GM21423 (cell line): ENCODE measurements around the gene MAD1L1.

Experiments
- ATAC-seq: cut with Tn5 transposase; IDR thresholded peaks from one replicate; pipeline ENCODE4 v1.9.1; 2021; ENCODE audit warnings: mild to moderate bottlenecking, moderate library complexity; ENCODE audit not compliant: unreplicated experiment

The MAD1L1 gene

DNA sequence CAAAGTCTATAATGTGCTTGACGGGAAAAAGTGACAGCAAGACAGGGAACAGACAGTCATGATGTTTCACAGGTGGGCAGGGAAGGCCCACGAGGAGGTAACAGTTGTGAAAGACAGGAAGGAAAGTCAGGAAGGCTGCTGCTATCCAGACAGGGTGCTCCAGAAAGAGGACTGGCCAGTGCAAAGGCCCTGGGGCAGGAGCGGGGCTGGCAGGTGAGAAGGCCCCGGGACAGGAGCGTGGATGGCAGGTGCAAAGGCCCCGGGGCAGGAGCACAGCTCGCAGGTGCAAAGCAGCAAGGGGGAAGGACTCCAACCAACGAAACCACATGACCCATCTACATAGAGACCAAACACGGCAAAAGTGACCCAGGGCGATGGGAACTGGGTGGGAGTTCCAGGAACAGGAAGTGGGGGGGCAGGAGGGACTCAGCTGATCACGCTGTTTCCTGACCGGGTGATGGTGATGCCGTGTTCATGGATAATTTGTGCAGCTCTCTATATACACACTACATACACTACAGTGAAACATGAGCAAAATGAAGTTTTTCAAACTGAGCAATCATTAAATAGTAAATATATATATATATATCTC lies 138.2 kb downstream of the MAD1L1 start:
- ATAC-seq, result no peak

- no peak for ATAC-seq
These were observed 138.9 kb downstream of the MAD1L1 start for GRCh38 chr7:2093843-2094220.

DNA sequence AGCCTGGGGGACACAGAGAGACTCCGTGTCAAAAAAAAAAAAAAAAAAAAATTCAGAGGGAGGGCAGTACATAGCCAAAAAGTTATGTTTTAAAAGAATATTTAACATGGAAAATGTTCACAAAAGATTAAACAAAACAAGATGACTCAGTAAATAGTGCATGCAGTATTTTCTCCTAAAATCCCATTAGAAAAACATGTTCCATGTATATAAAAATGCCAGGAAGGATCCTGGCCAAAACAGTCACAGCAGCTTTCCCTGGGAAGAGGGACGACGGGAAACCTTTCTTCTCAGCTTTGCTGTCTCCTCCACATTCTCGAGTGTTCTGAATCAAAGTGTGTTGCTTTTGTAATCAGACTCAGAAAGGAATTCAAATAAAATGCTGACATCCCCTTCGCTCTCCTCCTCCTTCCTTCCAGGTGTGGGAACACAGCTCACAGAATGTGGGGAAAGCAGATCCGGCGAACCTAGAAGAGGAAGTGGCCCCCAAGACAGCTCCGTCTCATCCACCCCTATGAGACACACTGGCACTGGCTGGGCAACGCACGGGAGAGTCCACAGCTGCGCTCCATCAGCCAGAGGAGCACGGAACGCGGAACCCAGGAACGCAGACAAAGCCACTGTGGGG lies 139.4 kb downstream of the MAD1L1 start:
- ATAC-seq, result no peak

- no peak for ATAC-seq
These were observed 140.5 kb downstream of the MAD1L1 start for GRCh38 chr7:2092279-2092678.

DNA sequence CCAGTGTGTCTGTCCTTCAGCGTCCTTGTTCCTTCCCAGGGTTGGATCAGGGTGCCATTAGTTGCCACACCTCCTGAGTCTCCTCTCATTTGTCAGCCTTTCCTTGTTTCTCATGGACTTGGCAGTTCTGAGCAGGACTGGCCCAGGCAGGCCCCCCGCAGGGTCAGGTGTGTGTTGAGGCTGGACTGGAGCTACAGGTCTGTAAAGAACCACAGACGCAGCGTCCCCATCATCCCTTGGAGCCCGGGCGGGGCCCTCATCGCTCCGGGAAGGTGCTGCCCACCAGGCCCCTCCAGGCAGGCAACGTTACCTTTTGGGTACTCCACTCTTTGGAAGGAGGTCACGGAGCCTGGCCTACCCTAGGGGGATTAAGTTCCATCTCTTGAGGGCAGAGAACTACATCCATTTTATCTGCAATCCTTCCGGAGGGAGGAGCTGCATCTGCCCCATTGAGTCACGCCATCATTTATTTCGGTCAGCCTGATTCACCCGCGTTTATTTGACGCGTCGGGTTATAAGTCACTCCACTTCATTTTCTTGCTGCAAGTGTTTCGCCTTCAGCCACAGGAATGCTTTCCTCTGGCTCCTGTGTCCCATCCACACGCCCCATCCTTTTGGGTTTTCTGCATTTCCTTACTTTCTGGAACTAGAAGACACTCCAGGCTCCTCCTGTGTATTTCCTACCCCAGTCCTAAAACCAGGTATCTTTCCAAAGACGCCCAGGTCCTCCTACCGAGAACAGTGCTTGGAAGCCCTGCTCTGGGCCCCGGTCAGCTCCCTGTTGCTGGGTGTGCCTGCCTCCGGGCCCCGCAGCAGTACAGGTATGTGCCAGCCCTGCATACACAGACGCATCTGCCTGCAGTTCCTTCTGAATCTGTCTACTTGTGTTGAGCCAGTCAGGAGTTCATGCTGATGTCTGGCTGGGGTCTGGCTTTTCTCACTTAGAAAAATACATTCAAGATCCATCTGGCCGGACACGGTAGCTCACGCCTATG lies 141.9 kb downstream of the MAD1L1 start:
- no peak for ATAC-seq

GRCh38 chr7:2088801-2089200 lies 143.9 kb downstream of the MAD1L1 start:
- ATAC-seq, result no peak

GRCh38 chr7:2087744-2088143 lies 145.0 kb downstream of the MAD1L1 start:
- no peak for ATAC-seq

DNA sequence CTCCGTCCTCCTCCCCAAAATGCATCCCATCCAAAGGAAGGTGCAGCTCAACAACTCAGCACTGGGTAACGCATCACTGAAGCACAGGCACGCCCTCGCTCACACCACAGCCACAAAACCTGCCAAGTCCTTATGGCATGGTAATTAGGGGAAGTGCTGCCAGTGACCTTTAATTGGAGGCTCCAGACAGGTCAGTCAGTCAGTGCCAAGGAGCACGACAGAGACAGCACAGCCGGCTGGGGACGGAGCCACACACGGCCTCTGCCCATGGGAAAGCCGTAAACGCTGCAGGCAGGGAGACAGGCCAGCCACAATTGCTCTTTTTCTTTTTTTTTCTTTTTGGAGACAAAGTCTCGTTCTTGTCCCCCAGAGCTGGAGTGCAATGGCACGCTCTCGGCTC lies 146.5 kb downstream of the MAD1L1 start:
- no peak for ATAC-seq

GRCh38 chr7:2085804-2086203 lies 146.9 kb downstream of the MAD1L1 start:
- no peak for ATAC-seq

- ATAC-seq, result no peak
These were observed 147.8 kb downstream of the MAD1L1 start for GRCh38 chr7:2084781-2085505.

GRCh38 chr7:2084331-2084730 lies 148.4 kb downstream of the MAD1L1 start:
- ATAC-seq, result no peak

- ATAC-seq, result no peak
These were observed 149.4 kb downstream of the MAD1L1 start for GRCh38 chr7:2083362-2083761.

DNA sequence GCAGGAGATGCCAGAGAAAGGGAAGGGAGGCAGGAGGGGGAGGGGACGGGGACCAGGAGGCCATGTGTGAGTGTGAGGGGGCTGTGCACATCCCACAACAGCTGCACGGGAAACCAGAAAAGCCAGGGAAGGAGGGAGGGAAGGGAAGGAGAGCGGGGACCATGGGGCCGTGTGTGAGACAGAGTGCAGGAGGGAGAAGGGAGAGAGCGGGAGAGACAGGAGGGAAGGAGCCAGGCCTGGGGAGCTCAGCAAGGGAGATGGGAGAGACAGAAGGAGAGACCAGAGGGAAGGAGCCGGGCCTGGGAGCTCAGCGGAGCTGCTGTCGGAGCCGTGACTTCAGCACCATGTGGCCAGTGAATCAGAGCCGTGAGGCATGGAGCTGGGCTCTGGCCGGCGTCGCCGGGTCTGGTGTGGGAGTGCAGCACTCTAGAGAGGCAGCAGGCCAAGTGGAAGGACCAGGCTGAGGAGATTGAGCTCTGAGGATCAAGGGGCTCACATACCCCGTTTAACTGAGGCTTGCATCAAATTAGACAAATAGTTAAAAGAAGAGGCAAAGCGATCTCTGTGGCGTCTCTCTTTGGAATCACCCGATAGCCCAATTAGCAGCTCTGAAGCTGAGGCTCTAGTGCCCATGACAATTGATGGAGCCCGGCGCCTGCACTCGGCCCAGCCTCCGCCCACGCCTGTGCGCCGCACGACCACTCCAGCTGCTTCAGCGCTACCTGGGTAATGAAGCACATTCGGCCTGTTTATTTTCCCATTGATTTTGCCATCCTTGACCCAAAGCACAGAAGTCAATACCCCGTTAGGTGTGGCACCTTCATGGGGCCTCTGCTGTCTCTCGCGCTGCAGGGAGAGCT lies 150.4 kb downstream of the MAD1L1 start:
- no peak for ATAC-seq

GRCh38 chr7:2081526-2082135 lies 151.1 kb downstream of the MAD1L1 start:
- ATAC-seq, result no peak

DNA sequence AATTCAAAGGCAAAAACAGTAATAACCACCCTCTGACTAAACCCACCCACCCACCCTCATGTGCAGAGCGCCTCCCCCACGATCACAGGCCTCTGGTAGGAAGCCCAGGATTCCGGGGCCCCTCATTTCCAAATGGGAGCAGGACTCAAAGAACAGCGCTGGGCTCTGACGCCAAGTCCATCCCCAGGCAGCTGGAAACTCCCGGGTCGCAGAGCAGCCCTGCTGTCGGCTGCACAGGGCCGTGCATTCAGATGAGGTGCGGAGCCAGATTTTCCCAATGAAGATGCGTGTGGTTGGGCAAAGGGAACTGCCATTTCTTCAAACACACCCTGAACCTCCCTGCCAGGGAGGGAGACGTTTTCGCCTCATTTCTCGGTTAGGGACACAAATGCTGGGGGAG lies 152.3 kb downstream of the MAD1L1 start:
- ATAC-seq, result no peak

GRCh38 chr7:2080060-2080387 lies 152.7 kb downstream of the MAD1L1 start:
- ATAC-seq, result no peak

GRCh38 chr7:2079332-2080059 lies 153.2 kb downstream of the MAD1L1 start:
- no peak for ATAC-seq

- no peak for ATAC-seq
These were observed 153.8 kb downstream of the MAD1L1 start for GRCh38 chr7:2078899-2079298.

DNA sequence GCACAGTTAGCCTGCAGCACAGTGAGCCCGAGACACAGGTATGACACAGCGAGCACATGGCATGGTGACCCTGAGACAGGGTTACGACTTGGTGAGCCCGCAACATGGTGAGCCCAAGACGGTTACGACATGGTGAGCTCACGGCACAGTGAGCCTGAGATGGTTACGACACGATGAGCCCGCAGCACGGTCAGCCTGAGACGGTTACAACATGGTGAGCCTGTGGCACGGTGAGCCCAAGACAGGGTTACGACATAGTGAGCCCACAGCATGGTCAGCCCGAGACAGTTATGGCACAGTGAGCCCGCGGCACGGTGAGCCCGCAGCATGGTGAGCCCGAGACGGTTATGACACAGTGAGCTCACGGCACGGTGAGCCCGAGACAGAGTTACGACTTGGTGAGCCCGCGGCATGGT lies 156.1 kb downstream of the MAD1L1 start:
- no peak for ATAC-seq
